Hematopoietic multipotent progenitor cell treated with erythropoietin and hydrocortisone succinate and interleukin-3 and kit ligand, for 15 days (in vitro differentiated cells): ENCODE data around the gene ZNF785.
"Not testable (repeated sequence)": the region's sequence is repeated elsewhere in the genome, so short reads cannot be mapped to it uniquely, and the experiment has no call there.

ENCODE experiments used
- DNase-seq: peaks from one replicate; pipeline ENCODE4 v3.0.0-alpha.2; 2015; ENCODE audit warnings: low spot score

ZNF785 gene

DNA sequence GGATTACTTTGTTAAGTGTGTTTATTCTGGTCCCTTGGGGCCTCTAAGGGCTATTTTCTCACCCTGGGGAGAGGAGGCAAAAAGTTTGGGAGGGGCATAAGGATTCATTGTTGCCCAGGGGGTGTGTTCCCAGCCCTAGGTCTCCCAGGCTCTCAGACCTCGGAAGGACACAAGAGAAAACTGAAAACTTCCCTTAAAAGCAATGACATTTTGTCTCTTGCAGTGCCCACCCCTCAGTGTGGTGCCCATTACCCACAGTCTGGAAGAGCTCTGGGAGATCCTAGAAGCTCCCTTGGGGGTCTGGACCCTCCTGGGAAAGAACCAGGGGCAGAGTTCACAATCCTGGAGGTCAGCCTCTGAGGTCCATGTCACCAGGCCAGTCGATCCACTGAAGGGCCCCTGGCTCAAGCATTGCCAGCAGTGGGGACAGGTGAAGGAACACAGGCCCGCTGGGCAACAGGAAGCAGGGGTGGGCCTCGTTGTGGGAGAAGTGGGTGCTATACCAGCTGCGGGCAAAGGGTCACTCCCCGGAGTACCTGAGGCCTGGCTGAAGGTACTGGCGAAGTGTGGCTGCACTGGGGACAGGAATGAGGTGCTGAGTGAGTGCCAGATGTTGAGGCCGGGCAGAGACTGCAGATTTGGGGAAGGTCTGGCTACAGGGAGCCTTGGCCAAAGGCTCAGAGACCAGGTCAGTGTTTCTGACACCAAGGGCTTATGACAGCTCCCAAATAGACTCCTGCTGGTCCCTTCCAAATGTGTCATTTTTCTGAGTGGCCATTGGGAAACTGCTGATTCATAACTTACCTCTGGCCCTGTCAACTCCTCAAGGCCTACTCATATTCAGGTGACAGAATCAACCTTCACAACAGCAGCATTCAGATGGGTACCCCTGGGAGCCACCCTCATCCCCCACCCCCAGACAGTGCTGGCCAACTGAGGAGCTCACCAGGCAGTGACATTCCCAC, 46.2 kb downstream of the ZNF785 start:
- no peak for DNase-seq

DNA sequence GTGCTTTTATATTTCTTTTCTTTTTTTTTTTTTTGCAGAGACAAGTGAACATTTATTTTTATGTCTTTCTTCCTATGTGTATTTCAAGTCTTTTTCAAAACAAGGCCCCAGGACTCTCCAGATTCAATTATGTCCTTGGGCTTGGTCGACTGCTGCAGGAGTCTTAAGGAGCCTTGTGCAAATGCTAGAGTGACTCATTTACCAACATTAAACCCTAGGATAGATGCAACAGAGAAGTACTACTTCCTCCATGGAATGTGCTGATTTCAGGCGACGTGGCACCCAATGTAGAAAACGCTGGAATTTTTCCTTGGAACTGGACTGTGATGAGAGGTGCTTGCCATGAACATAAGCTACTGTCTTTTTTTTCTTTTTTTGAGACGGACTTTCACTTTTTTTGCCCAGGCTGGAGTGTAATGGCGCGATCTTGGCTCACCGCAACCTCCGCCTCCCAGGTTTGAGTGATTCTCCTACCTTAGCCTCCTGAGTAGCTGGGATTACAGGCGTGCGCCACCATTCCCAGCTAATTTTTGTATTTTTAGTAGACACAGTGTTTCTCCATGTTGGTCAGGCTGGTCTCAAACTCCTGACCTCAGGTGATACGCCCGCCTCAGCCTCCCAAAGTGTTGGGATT, 49.0 kb downstream of the ZNF785 start:
- not testable (repeated sequence) for DNase-seq

DNA sequence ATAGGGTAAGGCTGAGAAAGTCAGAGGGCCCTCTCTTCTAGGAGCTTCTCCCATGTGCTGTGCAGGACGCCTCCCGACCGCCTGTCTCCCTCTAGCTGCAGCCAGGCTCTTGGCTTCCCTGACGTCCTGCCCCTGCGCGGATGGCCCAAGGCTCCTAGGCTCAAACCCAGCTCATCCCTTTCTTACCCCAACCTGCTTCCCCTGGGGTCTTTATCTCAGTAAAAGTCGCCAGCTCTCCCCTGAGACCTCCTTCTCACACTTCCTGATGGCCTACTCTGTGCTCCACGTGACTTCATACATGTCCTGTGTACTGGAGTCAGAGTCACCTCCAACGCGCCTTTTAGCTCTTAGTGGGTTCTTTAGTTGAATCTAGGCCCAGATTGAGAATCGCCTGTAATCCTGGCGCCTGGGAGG, 49.7 kb downstream of the ZNF785 start:
- peak; percentile 66 for DNase-seq

DNA sequence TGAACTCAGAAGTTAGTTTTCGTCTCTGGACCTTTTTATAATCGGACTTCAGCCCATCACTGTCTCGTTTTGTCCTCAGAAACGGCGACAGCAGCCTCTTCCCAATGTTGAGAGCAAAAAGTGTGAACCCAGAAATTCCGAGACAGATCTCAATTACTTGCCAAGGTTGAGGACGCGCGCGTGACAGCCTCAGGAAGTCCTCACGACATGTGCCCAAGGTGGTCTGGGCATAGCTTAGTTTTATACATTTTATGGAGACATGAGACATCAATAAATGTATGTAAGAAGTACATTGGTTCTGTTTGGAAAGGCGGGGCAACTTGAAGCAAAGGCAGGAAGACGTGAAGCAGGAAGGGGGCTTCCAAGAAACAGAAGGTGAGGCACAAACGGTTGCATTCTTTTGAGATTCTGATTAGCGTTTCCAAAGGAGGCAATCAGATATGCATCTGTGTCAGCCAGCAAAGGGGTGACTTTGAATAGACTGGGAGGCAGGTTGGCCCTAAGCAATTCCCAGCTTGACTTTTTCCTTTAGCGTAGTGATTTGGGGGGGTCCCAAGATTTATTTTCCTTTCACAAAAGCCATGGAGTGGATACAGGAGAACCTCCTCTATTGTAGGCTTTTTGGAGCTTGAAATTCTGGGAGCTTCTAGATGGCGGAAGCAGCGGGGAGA, 50.3 kb downstream of the ZNF785 start:
- DNase-seq = no peak

DNA sequence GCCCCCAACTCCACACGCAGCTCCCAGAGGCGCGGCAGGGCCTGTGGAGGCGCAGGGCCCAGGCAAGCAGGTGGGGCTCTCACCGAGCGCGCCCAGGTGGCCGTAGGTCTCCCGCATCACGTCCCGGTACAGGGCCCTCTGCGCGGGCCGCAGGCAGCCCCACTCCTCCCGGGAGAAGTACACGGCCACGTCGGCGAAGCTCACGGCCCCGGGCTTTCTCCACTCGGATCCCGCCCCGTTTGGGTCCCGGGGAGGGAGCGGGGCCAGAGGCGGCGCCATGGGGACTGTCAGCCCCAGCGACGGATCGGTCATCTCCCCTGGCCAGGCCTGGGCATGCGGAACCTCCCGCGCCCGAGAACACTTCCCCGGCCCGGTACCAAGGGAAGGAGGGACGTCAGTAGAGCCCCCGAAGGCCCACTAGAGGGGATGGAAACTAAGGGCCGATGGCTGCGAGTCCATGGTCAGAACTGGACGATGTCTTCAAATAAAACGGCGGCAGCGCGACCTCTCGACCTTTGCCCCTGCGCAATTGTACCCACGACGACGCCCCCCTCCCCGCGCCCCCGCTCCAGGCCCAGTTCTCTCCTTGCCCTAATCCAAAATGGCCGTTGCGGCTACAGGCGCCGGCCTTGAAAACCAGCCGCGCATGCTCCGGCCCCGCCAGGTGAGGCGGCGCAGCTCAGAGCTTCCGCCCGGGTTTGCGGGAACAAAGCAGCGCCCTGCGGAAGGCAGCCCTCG, 51.0 kb downstream of the ZNF785 start, which contains the start of gene ZNF747:
Gene ZNF747, minus strand, starts transcription at position 491 of the 738 bp plus-strand sequence. Its CDS starts 179 bp downstream, at position 312.
- DNase-seq = peak; percentile 88

DNA sequence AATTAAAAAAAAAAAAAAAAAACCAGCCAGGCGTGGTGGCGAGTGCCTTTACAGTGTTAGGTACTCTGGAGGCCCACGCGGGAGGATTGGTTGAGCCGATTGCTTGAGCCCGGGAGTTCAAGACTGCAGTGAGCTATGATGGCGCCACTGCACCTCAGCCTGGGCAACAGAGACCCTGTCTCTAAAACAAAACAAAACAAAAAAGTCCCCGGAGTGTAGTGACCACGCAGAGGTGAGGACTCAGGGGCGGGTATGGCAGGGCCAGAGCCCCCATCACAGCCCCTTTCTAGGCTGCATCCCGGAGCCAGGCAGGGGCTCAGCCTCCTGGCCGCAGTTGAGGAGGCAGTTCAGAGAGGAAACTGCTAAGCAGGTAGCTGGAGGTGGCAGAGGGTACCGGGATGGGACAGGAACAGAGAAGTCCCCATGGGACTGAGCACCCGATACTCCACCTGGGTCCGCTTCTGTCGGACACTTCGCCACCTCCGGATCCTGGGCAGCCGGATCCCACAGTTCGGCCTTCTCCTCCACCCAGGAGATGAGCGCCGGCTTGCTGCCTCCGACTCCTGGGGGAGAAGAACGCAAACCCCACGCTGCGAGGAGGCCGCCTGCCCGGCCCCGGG, 51.6 kb downstream of the ZNF785 start:
- DNase-seq = no peak

DNA sequence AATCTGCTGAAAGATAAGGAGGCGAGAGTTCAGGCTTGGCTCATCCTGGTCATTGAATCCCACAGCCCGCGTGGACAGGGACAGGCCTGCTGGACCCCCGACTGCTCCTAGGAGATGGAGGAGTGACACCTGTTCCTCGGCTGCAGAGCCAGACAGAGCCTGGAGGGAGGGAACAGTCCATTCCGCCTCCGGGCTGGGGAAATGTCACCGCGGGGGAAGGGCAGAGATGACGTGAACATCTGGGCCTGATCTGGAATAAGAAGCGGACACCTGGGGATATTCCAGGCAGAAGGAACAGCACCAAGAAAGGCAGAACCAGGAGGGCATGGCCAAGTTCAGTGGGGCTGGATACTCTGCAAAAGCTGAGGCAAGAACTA, 52.4 kb downstream of the ZNF785 start:
- DNase-seq = no peak

DNA sequence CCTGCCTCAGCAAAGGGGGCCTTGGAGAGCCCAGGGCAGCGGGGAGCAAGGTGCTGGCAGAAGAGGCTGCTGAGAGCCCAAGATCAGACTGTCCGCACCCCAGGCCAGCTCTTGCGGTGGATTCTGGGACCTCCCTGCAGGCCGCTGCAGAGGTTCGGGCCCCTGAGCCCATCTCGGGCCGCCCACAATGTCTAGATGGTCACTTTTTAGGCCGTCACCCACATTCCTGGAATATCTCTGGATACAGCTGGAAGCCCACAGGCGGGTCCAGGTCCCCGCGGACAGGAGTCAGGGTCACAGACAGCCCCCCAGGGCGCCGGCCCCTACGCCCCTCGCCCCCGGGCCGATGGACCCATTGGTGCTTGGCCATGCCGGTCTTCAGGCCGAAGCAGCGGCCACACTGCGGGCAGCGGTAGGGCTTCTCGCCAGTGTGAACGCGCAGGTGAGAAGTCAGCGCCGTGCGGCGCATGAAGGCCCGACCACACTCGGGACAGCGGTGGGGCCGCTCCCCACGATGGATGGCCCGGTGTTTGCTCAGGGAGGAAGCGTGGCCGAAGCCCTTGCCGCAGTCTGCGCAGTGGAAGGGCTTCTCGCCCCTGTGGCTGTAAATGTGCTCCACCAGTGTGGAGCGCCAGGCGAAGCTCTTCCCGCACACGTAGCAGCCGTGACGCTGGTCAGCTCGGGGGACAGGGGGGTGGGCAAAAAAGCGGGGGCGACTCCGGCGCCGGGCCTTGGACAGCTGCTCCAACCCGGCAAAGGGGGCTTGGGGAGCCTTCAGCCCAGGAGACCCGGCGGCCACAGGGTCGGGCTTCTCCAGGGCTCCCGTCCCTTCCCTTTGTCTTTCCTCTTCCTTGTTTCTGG, 53.0 kb downstream of the ZNF785 start:
- DNase-seq = no peak
